A673 (cell line): Measurements from ENCODE around the gene NACC2. TPM values are rescaled to one million over a fixed set of nuclear protein-coding genes. Genes with fewer than 3 reads are reported as not detected.

Experiments
- BruUV-seq: library from RNA; stranded (reverse); fragments of 400-500 nt; replicated peaks from 2 replicates; lab custom pipeline; 2021; lab: Mats Ljungman, UMichigan
- CTCF ChIA-PET: fragments of 300-600 bp; sonication (Branson Sonifier 250); formaldehyde crosslinking; loops from one replicate; lab custom pipeline; 2022; ENCODE audit warnings: antibody characterized with exemption; lab: Charles Lee
- POLR2A ChIA-PET: fragments of 300-600 bp; sonication (Branson Sonifier 250); formaldehyde crosslinking; loops from one replicate; lab custom pipeline; 2022; ENCODE audit warnings: antibody characterized with exemption; ENCODE audit not compliant: low non-redundant PET; lab: Charles Lee
- DNase-seq: peaks from one replicate; pipeline ENCODE4 v3.0.0-alpha.2; 2015; ENCODE audit warnings: low spot score
- H3K27ac ChIP-seq: fragments of 200-600 bp; sonication (generic); 2 replicates; pipeline ENCODE4 v1.5.1; 2016; ENCODE audit warnings: mixed run types, low read depth, mild to moderate bottlenecking, mixed read lengths, antibody characterized with exemption, low read length; ENCODE audit not compliant: poor library complexity, severe bottlenecking
- H3K27me3 ChIP-seq: fragments of 200-600 bp; sonication (generic); replicated peaks from 2 replicates; pipeline ENCODE4 v1.6.1; 2017; ENCODE audit warnings: mixed run types, low read depth, mild to moderate bottlenecking, mixed read lengths, antibody characterized with exemption, low read length; ENCODE audit not compliant: insufficient read depth, poor library complexity
- H3K36me3 ChIP-seq: fragments of 200-600 bp; sonication (generic); 2 replicates; pipeline ENCODE4 v1.6.1; 2016; ENCODE audit warnings: mixed run types, mild to moderate bottlenecking, mixed read lengths, antibody characterized with exemption, low read length; ENCODE audit not compliant: insufficient read depth, poor library complexity, severe bottlenecking
- H3K4me1 ChIP-seq: fragments of 200-600 bp; sonication (generic); 2 replicates; pipeline ENCODE4 v1.6.1; 2017; ENCODE audit warnings: mixed run types, mild to moderate bottlenecking, mixed read lengths, antibody characterized with exemption, low read length; ENCODE audit not compliant: insufficient read depth, poor library complexity, severe bottlenecking
- H3K4me3 ChIP-seq: fragments of 200-600 bp; sonication (generic); 2 replicates; pipeline ENCODE4 v1.5.1; 2016; ENCODE audit warnings: low read depth, mixed run types, mild to moderate bottlenecking, mixed read lengths, low read length; ENCODE audit not compliant: poor library complexity, severe bottlenecking
- H3K9me3 ChIP-seq: fragments of 200-600 bp; sonication (generic); 2 replicates; pipeline ENCODE4 v1.6.1; 2016; ENCODE audit warnings: mixed run types, low read depth, mild to moderate bottlenecking, mixed read lengths, antibody characterized with exemption, low read length; ENCODE audit not compliant: poor library complexity, severe bottlenecking
- CTCF ChIP-seq: fragments of 300-800, 200-600 bp; sonication (generic); conservative IDR thresholded peaks from 2 replicates; pipeline ENCODE4 v1.5.1; 2017; ENCODE audit warnings: low read depth, mild to moderate bottlenecking, antibody characterized with exemption, low read length, moderate library complexity, mixed read lengths
- EZH2 ChIP-seq: fragments of 200-600 bp; sonication (generic); IDR thresholded peaks from 2 replicates; pipeline ENCODE4 v1.6.1; 2017; ENCODE audit warnings: borderline replicate concordance, low read depth, mild to moderate bottlenecking, mixed read lengths, antibody characterized with exemption, low read length; ENCODE audit not compliant: poor library complexity, severe bottlenecking
- intact Hi-C: fragments of 100-400 bp; cut with micrococcal nuclease; formaldehyde crosslinking; loops from one replicate; pipeline ENCODE4 v1.10.0; 2022; ENCODE audit not compliant: unreplicated experiment
- total RNA-seq: library from RNA; stranded (reverse); gene quantifications from 2 replicates; pipeline ENCODE4 v1.2.3, GENCODE V29; 2021

The NACC2 gene
- total RNA-seq, 1 experiment from 2014 or later, result 19.5 TPM

GRCh38 chr9:136010176-136010575, 84.9 kb downstream of the NACC2 start:
- Histone ChIP-seq H3K27me3 (no peaks in the 10 kb centered on the region), H3K36me3 (peaks cover 18% of the 10 kb centered on the region), H3K4me1 (no peaks in the 10 kb centered on the region), H3K9me3 (no peaks in the 10 kb centered on the region), H3K27ac (no peak overlapping the region), H3K4me3 (no peak overlapping the region)
- no TSS peak for BruUV-seq
- CTCF ChIA-PET, result no interaction called here
- POLR2A ChIA-PET, result no interaction called here
- TF ChIP-seq EZH2 (no peak), CTCF (no peak)
- intact Hi-C loops, result no loop called here
- DNase-seq, result no peak

- no peak overlapping the region for H3K27ac ChIP-seq
- DNase-seq, result no peak
- peaks cover 18% of the 10 kb centered on the region for H3K36me3 ChIP-seq
- no peaks in the 10 kb centered on the region for H3K4me1 ChIP-seq
- ChIA-PET POLR2A (no interaction called here), CTCF (no interaction called here)
- BruUV-seq, result no TSS peak
- no peaks in the 10 kb centered on the region for H3K9me3 ChIP-seq
- H3K27me3 ChIP-seq, result no peaks in the 10 kb centered on the region
- no peak for TF ChIP-seq EZH2
- TF ChIP-seq CTCF, result no peak
- no peak overlapping the region for H3K4me3 ChIP-seq
- intact Hi-C loops, result no loop called here
Measured at GRCh38 chr9:136009516-136009915, 85.6 kb downstream of the NACC2 start.

GRCh38 chr9:136008693-136008997, 86.4 kb downstream of the NACC2 start:
- Histone ChIP-seq H3K9me3 (no peaks in the 10 kb centered on the region), H3K36me3 (peaks cover 18% of the 10 kb centered on the region), H3K4me1 (no peaks in the 10 kb centered on the region), H3K27me3 (no peaks in the 10 kb centered on the region), H3K27ac (no peak overlapping the region), H3K4me3 (no peak overlapping the region)
- ChIA-PET CTCF (no interaction called here), POLR2A (no interaction called here)
- intact Hi-C loops, result no loop called here
- no peak for TF ChIP-seq EZH2
- TF ChIP-seq CTCF, result no peak
- DNase-seq, result no peak
- no TSS peak for BruUV-seq
